ENCODE data around the gene SP140L.

Gene SP140L

DNA sequence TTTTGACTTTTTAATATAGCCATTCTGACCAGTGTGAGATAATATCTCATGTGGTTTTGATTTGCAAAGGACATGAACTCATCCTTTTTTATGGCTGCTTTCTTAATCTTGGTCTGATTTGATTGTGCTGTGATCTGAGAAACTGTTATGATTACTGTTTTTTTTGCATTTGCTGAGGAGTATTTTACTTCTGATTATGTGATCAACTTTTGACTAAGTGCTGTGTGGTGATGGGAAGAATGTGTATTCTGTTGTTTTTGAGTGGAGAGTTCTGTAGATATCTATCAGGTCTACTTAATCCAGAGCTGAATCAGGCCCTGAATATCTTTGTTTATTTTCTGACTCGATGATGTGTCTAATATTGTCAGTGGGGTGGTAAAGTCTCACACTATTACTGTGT lies 16.8 kb downstream of the SP140L start:
- H3K4me3 ChIP-seq (ENCODE audit: low read depth, low read length): no peak overlapping the region
- no peak for TF ChIP-seq POLR2A (IDR thresholded peaks at IDR 0.05; ENCODE audit: extremely low read depth, insufficient read length)
- no peak for TF ChIP-seq MYC (IDR thresholded peaks at IDR 0.05; ENCODE audit: low read depth, low read length)
- TF ChIP-seq, protein P1, sequence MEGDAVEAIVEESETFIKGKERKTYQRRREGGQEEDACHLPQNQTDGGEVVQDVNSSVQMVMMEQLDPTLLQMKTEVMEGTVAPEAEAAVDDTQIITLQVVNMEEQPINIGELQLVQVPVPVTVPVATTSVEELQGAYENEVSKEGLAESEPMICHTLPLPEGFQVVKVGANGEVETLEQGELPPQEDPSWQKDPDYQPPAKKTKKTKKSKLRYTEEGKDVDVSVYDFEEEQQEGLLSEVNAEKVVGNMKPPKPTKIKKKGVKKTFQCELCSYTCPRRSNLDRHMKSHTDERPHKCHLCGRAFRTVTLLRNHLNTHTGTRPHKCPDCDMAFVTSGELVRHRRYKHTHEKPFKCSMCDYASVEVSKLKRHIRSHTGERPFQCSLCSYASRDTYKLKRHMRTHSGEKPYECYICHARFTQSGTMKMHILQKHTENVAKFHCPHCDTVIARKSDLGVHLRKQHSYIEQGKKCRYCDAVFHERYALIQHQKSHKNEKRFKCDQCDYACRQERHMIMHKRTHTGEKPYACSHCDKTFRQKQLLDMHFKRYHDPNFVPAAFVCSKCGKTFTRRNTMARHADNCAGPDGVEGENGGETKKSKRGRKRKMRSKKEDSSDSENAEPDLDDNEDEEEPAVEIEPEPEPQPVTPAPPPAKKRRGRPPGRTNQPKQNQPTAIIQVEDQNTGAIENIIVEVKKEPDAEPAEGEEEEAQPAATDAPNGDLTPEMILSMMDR (IDR thresholded peaks at IDR 0.05; ENCODE audit: low read depth, low read length): no peak
- TF ChIP-seq, protein P2, sequence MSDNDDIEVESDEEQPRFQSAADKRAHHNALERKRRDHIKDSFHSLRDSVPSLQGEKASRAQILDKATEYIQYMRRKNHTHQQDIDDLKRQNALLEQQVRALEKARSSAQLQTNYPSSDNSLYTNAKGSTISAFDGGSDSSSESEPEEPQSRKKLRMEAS (IDR thresholded peaks at IDR 0.05; ENCODE audit: low read depth, low read length): no peak
- no peak for DNase-seq (ENCODE audit: low read depth)

DNA sequence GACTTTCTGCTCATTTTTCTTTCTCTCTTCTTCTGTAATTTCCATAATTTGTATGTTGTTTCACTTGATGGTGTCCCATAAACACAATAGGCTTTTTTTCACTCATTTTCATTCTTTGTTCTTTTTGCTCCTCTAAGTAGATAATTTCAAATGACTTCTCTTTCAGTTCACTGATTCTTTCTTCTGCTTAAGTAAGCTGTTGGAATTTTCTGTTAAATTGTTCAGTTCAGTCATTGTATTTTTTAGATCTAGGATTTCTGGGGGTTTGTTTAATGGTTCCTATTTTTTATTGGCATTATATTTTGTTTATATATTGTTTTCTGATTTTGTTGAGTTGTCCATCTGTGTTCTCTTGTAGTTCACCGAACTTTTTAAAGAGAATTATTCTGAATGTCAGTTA lies 19.5 kb downstream of the SP140L start:
- no peak overlapping the region for H3K4me3 ChIP-seq (ENCODE audit: low read depth, low read length)
- DNase-seq (ENCODE audit: low read depth): no peak
- TF ChIP-seq MYC (IDR thresholded peaks at IDR 0.05; ENCODE audit: low read depth, low read length) (no peak), POLR2A (IDR thresholded peaks at IDR 0.05; ENCODE audit: extremely low read depth, insufficient read length) (no peak)
- TF ChIP-seq, protein P2 (IDR thresholded peaks at IDR 0.05; ENCODE audit: low read depth, low read length): no peak
- TF ChIP-seq, protein P1 (IDR thresholded peaks at IDR 0.05; ENCODE audit: low read depth, low read length): no peak

DNA sequence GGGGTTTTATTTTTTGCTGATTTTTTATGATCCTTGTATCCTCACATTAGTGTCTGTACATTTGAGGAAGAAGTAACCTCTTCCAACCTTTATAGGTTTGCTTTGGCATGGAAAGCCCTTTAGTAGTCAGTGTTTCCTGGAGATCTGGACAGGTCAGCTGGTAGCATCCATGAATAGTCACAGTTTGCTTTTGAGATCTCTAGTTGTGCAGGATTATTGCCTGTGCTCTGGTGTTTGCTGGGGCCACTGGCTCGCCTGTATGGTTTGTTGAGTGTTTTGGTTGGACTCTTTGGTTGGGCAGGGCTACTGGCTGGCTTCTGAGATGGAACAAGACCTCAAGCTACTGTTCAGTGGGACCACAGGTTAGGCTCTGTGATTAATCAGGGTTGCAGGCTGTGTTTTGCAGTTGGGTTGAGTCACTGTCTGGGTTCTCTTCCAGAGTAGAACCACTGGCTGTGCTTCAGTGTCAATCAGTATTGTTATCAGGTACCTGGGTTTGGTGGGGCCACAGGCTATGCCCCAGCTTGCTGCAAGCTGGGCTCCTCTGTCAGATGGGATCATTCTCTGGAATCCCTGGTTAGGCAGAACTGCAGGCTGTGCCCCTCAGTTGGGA lies 20.0 kb downstream of the SP140L start:
- TF ChIP-seq MYC (IDR thresholded peaks at IDR 0.05; ENCODE audit: low read depth, low read length) (no peak), POLR2A (IDR thresholded peaks at IDR 0.05; ENCODE audit: extremely low read depth, insufficient read length) (no peak)
- TF ChIP-seq, protein P1 (IDR thresholded peaks at IDR 0.05; ENCODE audit: low read depth, low read length): no peak
- TF ChIP-seq, protein P2 (IDR thresholded peaks at IDR 0.05; ENCODE audit: low read depth, low read length): no peak
- H3K4me3 ChIP-seq (ENCODE audit: low read depth, low read length): no peak overlapping the region
- no peak for DNase-seq (ENCODE audit: low read depth)

DNA sequence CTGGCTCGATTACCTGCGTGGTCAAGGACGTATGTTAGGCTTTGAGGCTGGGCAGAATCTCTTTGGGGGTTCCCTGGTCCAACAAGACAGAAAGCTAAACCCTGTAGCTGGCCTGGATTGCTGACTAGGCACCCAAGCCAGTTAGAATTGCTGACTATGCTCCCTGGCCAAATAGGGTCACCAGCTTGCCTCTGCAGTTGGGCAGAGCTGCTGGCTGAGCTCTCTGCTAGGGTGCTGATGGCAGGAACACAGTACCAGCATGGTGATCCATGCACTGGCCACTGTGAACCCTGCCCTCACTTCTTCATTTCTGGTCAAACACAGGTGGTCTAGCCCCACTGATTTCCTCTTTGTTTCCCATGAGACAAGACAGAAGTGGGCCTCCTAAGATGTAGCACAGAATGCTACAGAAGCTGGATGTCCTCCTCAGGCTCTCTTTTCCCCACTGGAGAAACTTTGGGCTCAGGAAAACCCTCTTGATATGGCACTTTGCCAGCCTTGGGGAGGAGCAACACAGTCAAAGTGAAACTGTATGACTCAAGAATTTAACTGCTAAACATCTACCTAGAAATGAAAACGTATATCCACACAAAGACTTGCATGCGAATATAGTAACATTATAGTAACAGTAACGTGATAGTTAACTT lies 20.8 kb downstream of the SP140L start:
- no peak for DNase-seq (ENCODE audit: low read depth)
- no peak for TF ChIP-seq MYC (IDR thresholded peaks at IDR 0.05; ENCODE audit: low read depth, low read length)
- no peak for TF ChIP-seq POLR2A (IDR thresholded peaks at IDR 0.05; ENCODE audit: extremely low read depth, insufficient read length)
- TF ChIP-seq, protein P2 (IDR thresholded peaks at IDR 0.05; ENCODE audit: low read depth, low read length): no peak
- TF ChIP-seq, protein P1 (IDR thresholded peaks at IDR 0.05; ENCODE audit: low read depth, low read length): no peak
- H3K4me3 ChIP-seq (ENCODE audit: low read depth, low read length): no peak overlapping the region

DNA sequence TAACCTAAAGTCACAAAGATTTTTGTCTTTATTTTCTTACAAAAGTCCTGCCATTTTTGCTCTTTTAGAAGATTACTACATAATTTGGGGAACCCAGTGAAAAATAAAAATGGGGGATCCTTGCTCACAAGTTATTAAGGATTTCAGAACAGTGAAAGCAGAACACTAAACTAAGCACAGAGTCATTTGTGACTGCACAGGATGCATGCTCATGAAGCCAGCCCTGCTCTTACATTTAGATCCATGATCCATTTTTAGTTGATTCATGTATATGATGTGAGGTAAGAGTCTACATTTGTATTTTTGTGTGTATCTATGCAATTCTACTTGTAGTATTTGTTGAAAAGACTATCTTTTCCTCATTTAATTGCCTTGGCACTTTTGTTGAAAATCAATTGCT lies 21.8 kb downstream of the SP140L start:
- no peak for DNase-seq (ENCODE audit: low read depth)

More for the DNA sequence above, 21.8 kb downstream of the SP140L start:
- no peak overlapping the region for H3K4me3 ChIP-seq (ENCODE audit: low read depth, low read length)
- TF ChIP-seq POLR2A (IDR thresholded peaks at IDR 0.05; ENCODE audit: extremely low read depth, insufficient read length) (no peak), MYC (IDR thresholded peaks at IDR 0.05; ENCODE audit: low read depth, low read length) (no peak)
- TF ChIP-seq, protein P2 (IDR thresholded peaks at IDR 0.05; ENCODE audit: low read depth, low read length): no peak
- TF ChIP-seq, protein P1 (IDR thresholded peaks at IDR 0.05; ENCODE audit: low read depth, low read length): no peak
